HepG2 (cell line): Measurements from ENCODE around the gene NFKB2. TPM values are rescaled to one million over a fixed set of nuclear protein-coding genes. Genes with fewer than 3 reads are reported as not detected.

Experiments used
- ARNTL ChIP-seq: sonication (generic); formaldehyde crosslinking; IDR thresholded peaks from 2 replicates; pipeline ENCODE4 v1.4.0; 2020; ENCODE audit warnings: mild to moderate bottlenecking, missing genetic modification reagents
- ATAD3A ChIP-seq: sonication (generic); formaldehyde crosslinking; IDR thresholded peaks from 2 replicates; pipeline ENCODE4 v1.4.0; 2020; ENCODE audit warnings: missing genetic modification reagents
- ELF3 ChIP-seq: IDR thresholded peaks from 2 replicates; pipeline ENCODE4 v1.6.1; 2016; ENCODE audit warnings: missing genetic modification reagents, missing compliant biosample characterization
- GPBP1L1 ChIP-seq: sonication (generic); formaldehyde crosslinking; IDR thresholded peaks from 2 replicates; pipeline ENCODE4 v1.5.0; 2020; ENCODE audit warnings: mild to moderate bottlenecking, missing genetic modification reagents
- HCFC1 ChIP-seq: fragments of 150-350 bp; IDR thresholded peaks from 2 replicates; pipeline ENCODE4 v1.6.1; 2014; ENCODE audit warnings: low read depth, low read length
- KLF16 ChIP-seq, 2 experiments: sonication (generic) in 1 of 2; formaldehyde crosslinking in 1 of 2; IDR thresholded peaks; 2 replicates each; pipeline versions ENCODE4 v1.6.1 to v1.8.0; 2016 to 2023; ENCODE audit warnings: missing genetic modification reagents in 2 of 2, missing compliant biosample characterization in 1 of 2
- LBX2 ChIP-seq: sonication (generic); formaldehyde crosslinking; IDR thresholded peaks from 2 replicates; pipeline ENCODE4 v1.5.0; 2020; ENCODE audit warnings: missing genetic modification reagents, mild to moderate bottlenecking, borderline replicate concordance
- MAF1 ChIP-seq: sonication (generic); formaldehyde crosslinking; IDR thresholded peaks from 2 replicates; pipeline ENCODE4 v1.5.0; 2020; ENCODE audit warnings: missing genetic modification reagents, borderline replicate concordance
- MAFG ChIP-seq: sonication (generic); formaldehyde crosslinking; IDR thresholded peaks from 2 replicates; pipeline ENCODE4 v1.5.1; 2020; ENCODE audit warnings: mild to moderate bottlenecking, missing genetic modification reagents
- MBNL3 ChIP-seq: fragments of 250-450 bp; sonication (Bioruptor Pico); conservative IDR thresholded peaks from 2 replicates; pipeline ENCODE4 v1.8.0; 2022; ENCODE audit warnings: mild to moderate bottlenecking, inconsistent platforms
- MEIS1 ChIP-seq: sonication (generic); formaldehyde crosslinking; IDR thresholded peaks from 2 replicates; pipeline ENCODE4 v1.9.0; 2021; ENCODE audit warnings: mild to moderate bottlenecking, missing genetic modification reagents, moderate library complexity, borderline replicate concordance
- NR0B2 ChIP-seq: sonication (generic); formaldehyde crosslinking; IDR thresholded peaks from 2 replicates; pipeline ENCODE4 v1.4.0; 2020; ENCODE audit warnings: mild to moderate bottlenecking, missing genetic modification reagents
- NR2F1 ChIP-seq, 2 experiments: fragments of 450-650 bp in 1 of 2; formaldehyde crosslinking in 1 of 2; IDR thresholded peaks; 2 replicates each; pipeline versions ENCODE4 v1.5.0 to v1.6.1; 2016 to 2020; ENCODE audit warnings: mild to moderate bottlenecking in 1 of 2, missing compliant biosample characterization in 1 of 2, missing genetic modification reagents in 1 of 2, moderate library complexity in 1 of 2
- NR3C1 ChIP-seq: sonication (generic); formaldehyde crosslinking; IDR thresholded peaks from 2 replicates; pipeline ENCODE4 v1.4.0; 2020; ENCODE audit warnings: missing genetic modification reagents
- PHF21A ChIP-seq: sonication (generic); formaldehyde crosslinking; IDR thresholded peaks from 2 replicates; pipeline ENCODE4 v1.5.0; 2020; ENCODE audit warnings: mild to moderate bottlenecking, missing genetic modification reagents
- PLSCR1 ChIP-seq: sonication (generic); formaldehyde crosslinking; IDR thresholded peaks from 2 replicates; pipeline ENCODE4 v1.5.0; 2020; ENCODE audit warnings: missing genetic modification reagents, mild to moderate bottlenecking, borderline replicate concordance
- POLR2A ChIP-seq, 2 experiments: IDR thresholded peaks; 2 replicates each; pipeline ENCODE4 v1.6.1; 2011; ENCODE audit warnings: low read depth in 2 of 2, low read length in 2 of 2, mild to moderate bottlenecking in 1 of 2, moderate library complexity in 1 of 2; ENCODE audit not compliant: insufficient read depth in 1 of 2
- RARA ChIP-seq: IDR thresholded peaks from 2 replicates; pipeline ENCODE4 v1.6.1; 2016; ENCODE audit warnings: missing genetic modification reagents, missing compliant biosample characterization
- RBM22 ChIP-seq: fragments of 200-400 bp; formaldehyde crosslinking; optimal IDR thresholded peaks from 2 replicates; pipeline ENCODE3; 2017; ENCODE audit warnings: mild to moderate bottlenecking, low read length, moderate library complexity
- TFAP4 ChIP-seq: sonication (generic); IDR thresholded peaks from 2 replicates; pipeline ENCODE4 v1.6.1; 2016; ENCODE audit warnings: low read depth, borderline replicate concordance
- ZNF333 ChIP-seq: sonication (generic); formaldehyde crosslinking; IDR thresholded peaks from 2 replicates; pipeline ENCODE4 v1.4.0; 2020; ENCODE audit warnings: mild to moderate bottlenecking, missing genetic modification reagents, borderline replicate concordance
- ZNF468 ChIP-seq: sonication (generic); formaldehyde crosslinking; IDR thresholded peaks from 2 replicates; pipeline ENCODE4 v1.8.0; 2022; ENCODE audit warnings: mild to moderate bottlenecking, moderate library complexity, missing genetic modification reagents
- ZNF512 ChIP-seq: sonication (generic); formaldehyde crosslinking; IDR thresholded peaks from 2 replicates; pipeline ENCODE4 v1.4.0; 2020; ENCODE audit warnings: mild to moderate bottlenecking, missing genetic modification reagents
- ZNF670 ChIP-seq: sonication (generic); formaldehyde crosslinking; IDR thresholded peaks from 2 replicates; pipeline ENCODE4 v1.8.0; 2022; ENCODE audit warnings: mild to moderate bottlenecking, missing genetic modification reagents, borderline replicate concordance
- ZNF746 ChIP-seq: sonication (generic); formaldehyde crosslinking; IDR thresholded peaks from 2 replicates; pipeline ENCODE4 v1.8.0; 2022; ENCODE audit warnings: mild to moderate bottlenecking, missing genetic modification reagents
- ZNF749 ChIP-seq: sonication (generic); formaldehyde crosslinking; IDR thresholded peaks from 2 replicates; pipeline ENCODE4 v1.8.0; 2022; ENCODE audit warnings: mild to moderate bottlenecking, missing genetic modification reagents, moderate library complexity, borderline replicate concordance
- polyA plus RNA-seq, 8 experiments: library from polyadenylated mRNA; depleted of rRNA in 3 of 8; stranded (reverse) in 7 of 8; unstranded in 1 of 8; fragments of >200 nt; fragmentation: Illumina TruSeq in 4 of 8; extraction: Trizol in 4 of 8; gene quantifications; 2 replicates each; pipeline versions ENCODE4 v1.2.1 to v1.2.3, GENCODE V29; 2011 to 2016; ENCODE audit warnings: low read depth in 4 of 8, missing spikeins in 1 of 8, mixed read lengths in 1 of 8; ENCODE audit not compliant: insufficient read depth in 1 of 8
- total RNA-seq, 5 experiments: library from RNA; depleted of rRNA; stranded (reverse); fragments of >200 nt; fragmentation: Illumina TruSeq; extraction: Trizol; gene quantifications; 2 replicates each; pipeline ENCODE4 v1.2.3, GENCODE V29; 2016; ENCODE audit warnings: low read depth in 1 of 5

Gene NFKB2
- total and polyA plus RNA-seq, 2 of the 13 experiments (the other 11 are each of a cell fraction or from before 2014, with no cell fraction given) = 7.7 to 12.5 TPM

- TF ChIP-seq MAF1 (CRISPR knock-in tag) (0 out of 2 replicates have a peak, but pooled peaks have one; percentile 36), LBX2 (CRISPR knock-in tag) (no peak), PHF21A (CRISPR knock-in tag) (no peak), ZNF333 (no peak), MBNL3 (CRISPR knock-in tag) (no peak), ZNF512 (CRISPR knock-in tag) (no peak), NR0B2 (CRISPR knock-in tag) (no peak), ZNF670 (CRISPR knock-in tag) (no peak), PLSCR1 (CRISPR knock-in tag) (no peak), ELF3 (CRISPR knock-in tag) (no peak), ZNF746 (CRISPR knock-in tag) (no peak), NR3C1 (CRISPR knock-in tag) (no peak), ZNF468 (CRISPR knock-in tag) (no peak), MEIS1 (no peak), ATAD3A (no peak), RBM22 (no peak), HCFC1 (no peak), ZNF749 (CRISPR knock-in tag) (no peak), NR2F1 (CRISPR knock-in tag; IDR thresholded peaks at IDR 0.05) (no peak), RARA (CRISPR knock-in tag) (no peak), KLF16 (CRISPR knock-in tag; IDR thresholded peaks at IDR 0.05) (0 out of 4 replicates have a peak, but pooled peaks of 1 of the 2 experiments have one; percentile 38), POLR2A (IDR thresholded peaks at IDR 0.05; ENCODE audit: insufficient read depth in 1 of 2, low read depth in 2 of 2, low read length in 2 of 2) (no peak), GPBP1L1 (no peak), MAFG (CRISPR knock-in tag) (no peak), TFAP4 (no peak), ARNTL (CRISPR knock-in tag) (no peak)
Observed at GRCh38 chr10:102352066-102352715, 43.3 kb upstream of the NFKB2 start (continued).
